Stomach (tissue), 4 donors: Measurements from ENCODE around the gene ZNF527.

Experiments used
- CTCF ChIP-seq, 7 experiments: fragments of 450-650 bp in 4 of 7; fragments of 200-600 bp in 3 of 7; sonication (generic) in 3 of 7; IDR thresholded peaks; one replicate each; pipeline ENCODE4 v1.5.1; 2016 to 2019; ENCODE audit warnings: antibody characterized with exemption in 7 of 7, control low read depth in 2 of 7, mild to moderate bottlenecking in 1 of 7
- EP300 ChIP-seq: sonication (generic); formaldehyde crosslinking; IDR thresholded peaks from one replicate; pipeline ENCODE4 v1.6.1; 2017; ENCODE audit warnings: antibody characterized with exemption
- POLR2A ChIP-seq, 4 donors: fragments of 450-650 bp; IDR thresholded peaks; one replicate each; pipeline ENCODE4 v1.6.1; 2016; ENCODE audit warnings: antibody characterized with exemption in 4 of 4, control low read depth in 2 of 4, mild to moderate bottlenecking in 1 of 4, moderate library complexity in 1 of 4

- TF ChIP-seq CTCF (IDR thresholded peaks at IDR 0.05) = no peak
- no peak for TF ChIP-seq EP300
- TF ChIP-seq POLR2A (IDR thresholded peaks at IDR 0.05) = peak in 1 of 4 donors; percentile 38
These were observed 36.5 kb upstream of the ZNF527 start for GRCh38 chr19:37334179-37335071.
